ENCODE data around the gene HDDC3. TPM values are rescaled to one million over a fixed set of nuclear protein-coding genes. Genes with fewer than 3 reads are reported as not detected.

HDDC3 gene
- polyA plus RNA-seq, 1 donor (not counting 4 experiments of a cell fraction or from before 2014, with no cell fraction given): 11.8 TPM

- Histone ChIP-seq H2AFZ (ENCODE audit: control insufficient read depth, low read length) (no peak overlapping the region), H3K27ac (ENCODE audit: control insufficient read depth, insufficient read depth, low read length) (no peak overlapping the region), H3K79me2 (ENCODE audit: control insufficient read depth, insufficient read depth, low read length) (no peaks in the 10 kb centered on the region), H3K4me1 (ENCODE audit: control insufficient read depth, extremely low read depth, insufficient read depth, low read length) (peaks cover 21% of the 10 kb centered on the region), H3K9me1 (ENCODE audit: control insufficient read depth, extremely low read depth, insufficient read depth, low read length) (no peaks in the 10 kb centered on the region), H3K27me3 (ENCODE audit: control insufficient read depth, extremely low read depth, insufficient read depth, low read length) (no peaks in the 10 kb centered on the region), H4K20me1 (ENCODE audit: control insufficient read depth, extremely low read depth, insufficient read depth, low read length) (no peaks in the 10 kb centered on the region), H3K9me3 (ENCODE audit: control insufficient read depth, low read depth, low read length) (no peaks in the 10 kb centered on the region), H3K9ac (ENCODE audit: control insufficient read depth, extremely low read depth, insufficient read depth, low read length) (no peak overlapping the region), H3K36me3 (ENCODE audit: control insufficient read depth in 2 of 2, extremely low read depth in 1 of 2, insufficient read depth in 2 of 2, low read length in 2 of 2) (peaks cover 22 to 31% of the 10 kb centered on the region in 2 experiments), H3K4me2 (ENCODE audit: control insufficient read depth, extremely low read depth, insufficient read depth, low read depth, low read length) (no peak overlapping the region), H3K4me3 (ENCODE audit: control insufficient read depth in 2 of 3, extremely low read depth in 1 of 3, insufficient read depth in 2 of 3, low read depth in 1 of 3, low read length in 3 of 3) (no peak overlapping the region)
- no peak for TF ChIP-seq CTCF (optimal IDR thresholded peaks at IDR 0.05 in 1 of 3, IDR thresholded peaks at IDR 0.05 in 1 of 3, conservative IDR thresholded peaks at IDR 0.05 in 1 of 3; ENCODE audit: extremely low read depth in 1 of 3, insufficient read depth in 2 of 3, low read length in 3 of 3)
- no peak for TF ChIP-seq EZH2 (IDR thresholded peaks at IDR 0.05; ENCODE audit: low read length)
- DNase-seq (ENCODE audit: low read depth, low spot score) (no peak), FAIRE-seq (no peak)
- dilution Hi-C loops (cut with MboI; ENCODE audit: extremely low pct_ligation_motif_present, low sequenced_read_pairs): no loop called here
Measured at GRCh38 chr15:90952901-90953677, 20.7 kb upstream of the HDDC3 start.

GRCh38 chr15:90950676-90951075 is 18.3 kb upstream of the HDDC3 start:
- dilution Hi-C loops (cut with MboI; ENCODE audit: extremely low pct_ligation_motif_present, low sequenced_read_pairs): no loop called here
- no peak overlapping the region for H3K4me2 ChIP-seq (ENCODE audit: control insufficient read depth, extremely low read depth, insufficient read depth, low read depth, low read length)
- peaks cover 9% of the 10 kb centered on the region for H3K4me1 ChIP-seq (ENCODE audit: control insufficient read depth, extremely low read depth, insufficient read depth, low read length)
- no peaks in the 10 kb centered on the region for H3K9me3 ChIP-seq (ENCODE audit: control insufficient read depth, low read depth, low read length)
- no peak overlapping the region for H2AFZ ChIP-seq (ENCODE audit: control insufficient read depth, low read length)
- H3K9ac ChIP-seq (ENCODE audit: control insufficient read depth, extremely low read depth, insufficient read depth, low read length): no peak overlapping the region
- DNase-seq (ENCODE audit: low read depth, low spot score): no peak
- TF ChIP-seq EZH2 (IDR thresholded peaks at IDR 0.05; ENCODE audit: low read length): no peak
- FAIRE-seq: no peak
- no peaks in the 10 kb centered on the region for H4K20me1 ChIP-seq (ENCODE audit: control insufficient read depth, extremely low read depth, insufficient read depth, low read length)
- no peaks in the 10 kb centered on the region for H3K27me3 ChIP-seq (ENCODE audit: control insufficient read depth, extremely low read depth, insufficient read depth, low read length)
- no peak overlapping the region for H3K27ac ChIP-seq (ENCODE audit: control insufficient read depth, insufficient read depth, low read length)
- H3K4me3 ChIP-seq (ENCODE audit: control insufficient read depth in 2 of 3, extremely low read depth in 1 of 3, insufficient read depth in 2 of 3, low read depth in 1 of 3, low read length in 3 of 3): no peak overlapping the region
- peaks cover 39 to 46% of the 10 kb centered on the region in 2 experiments for H3K36me3 ChIP-seq (ENCODE audit: control insufficient read depth in 2 of 2, extremely low read depth in 1 of 2, insufficient read depth in 2 of 2, low read length in 2 of 2)
- H3K9me1 ChIP-seq (ENCODE audit: control insufficient read depth, extremely low read depth, insufficient read depth, low read length): no peaks in the 10 kb centered on the region
- H3K79me2 ChIP-seq (ENCODE audit: control insufficient read depth, insufficient read depth, low read length): no peaks in the 10 kb centered on the region
